SK-N-MC (cell line): ENCODE data around the gene DGKB.

Source experiments
- DNase-seq: peaks from one replicate; pipeline ENCODE4 v3.0.0-alpha.2; 2011; ENCODE audit warnings: low read depth, low spot score
- H3K27ac ChIP-seq: fragments of 200-600 bp; sonication (generic); 2 replicates; pipeline ENCODE4 v1.5.1; 2016; ENCODE audit warnings: mixed run types
- H3K36me3 ChIP-seq: fragments of 200-600 bp; sonication (generic); 2 replicates; pipeline ENCODE4 v1.6.1; 2017; ENCODE audit warnings: antibody characterized with exemption, low read length, mixed read lengths; ENCODE audit not compliant: insufficient read depth
- H3K4me3 ChIP-seq: fragments of 200-600 bp; sonication (generic); 2 replicates; pipeline ENCODE4 v1.5.1; 2016
- H3K9ac ChIP-seq: fragments of 200-600 bp; sonication (generic); 2 replicates; pipeline ENCODE4 v1.8.0; 2017; ENCODE audit warnings: mixed run types, mixed read lengths; ENCODE audit not compliant: insufficient read length
- H3K9me3 ChIP-seq: fragments of 200-600 bp; sonication (generic); 2 replicates; pipeline ENCODE4 v1.6.1; 2017; ENCODE audit warnings: low read depth, mild to moderate bottlenecking, antibody characterized with exemption, low read length, moderate library complexity, mixed read lengths
- EZH2 ChIP-seq: fragments of 200-600 bp; sonication (generic); IDR thresholded peaks from one replicate; pipeline ENCODE4 v1.6.1; 2017; ENCODE audit warnings: antibody characterized with exemption
- FOXP2 ChIP-seq: optimal IDR thresholded peaks from 2 replicates; pipeline ENCODE3; 2011; ENCODE audit warnings: mild to moderate bottlenecking, moderate library complexity; ENCODE audit not compliant: insufficient read depth; ENCODE audit errors: extremely low read length, control extremely low read depth
- POLR2AphosphoS5 ChIP-seq: IDR thresholded peaks from 2 replicates; pipeline ENCODE4 v1.6.1; 2012; ENCODE audit warnings: mild to moderate bottlenecking, low read depth, low read length, borderline replicate concordance

The DGKB gene

GRCh38 chr7:14156436-14156835 lies 746.1 kb downstream of the DGKB start:
- TF ChIP-seq FOXP2 (no peak), POLR2AphosphoS5 (no peak)
- no peak overlapping the region for H3K9ac ChIP-seq
- no peaks in the 10 kb centered on the region for H3K36me3 ChIP-seq
- no peak overlapping the region for H3K27ac ChIP-seq
- DNase-seq: no peak
- no peaks in the 10 kb centered on the region for H3K9me3 ChIP-seq
- no peak overlapping the region for H3K4me3 ChIP-seq

- Histone ChIP-seq H3K27ac (no peak overlapping the region), H3K9me3 (no peaks in the 10 kb centered on the region), H3K4me3 (no peak overlapping the region), H3K36me3 (no peaks in the 10 kb centered on the region), H3K9ac (no peak overlapping the region)
- TF ChIP-seq FOXP2 (no peak), EZH2 (no peak), POLR2AphosphoS5 (no peak)
- no peak for DNase-seq
Observed at GRCh38 chr7:14148974-14149373, 753.6 kb downstream of the DGKB start.

- H3K9ac ChIP-seq: no peak overlapping the region
- H3K9me3 ChIP-seq: no peaks in the 10 kb centered on the region
- no peak for TF ChIP-seq FOXP2
- TF ChIP-seq POLR2AphosphoS5: no peak
- no peak for TF ChIP-seq EZH2
Observed at GRCh38 chr7:14147532-14147931, 755.0 kb downstream of the DGKB start.

GRCh38 chr7:14144538-14144937 lies 758.0 kb downstream of the DGKB start:
- H3K27ac ChIP-seq: no peak overlapping the region

More at GRCh38 chr7:14147532-14147931, 755.0 kb downstream of the DGKB start:
- Histone ChIP-seq H3K27ac (no peak overlapping the region), H3K36me3 (no peaks in the 10 kb centered on the region), H3K4me3 (no peak overlapping the region)
- DNase-seq: no peak

GRCh38 chr7:14144109-14144508 lies 758.4 kb downstream of the DGKB start:
- no peak overlapping the region for H3K4me3 ChIP-seq
- H3K9me3 ChIP-seq: no peaks in the 10 kb centered on the region
- no peaks in the 10 kb centered on the region for H3K36me3 ChIP-seq
- no peak for DNase-seq
- TF ChIP-seq POLR2AphosphoS5 (no peak), FOXP2 (no peak), EZH2 (no peak)
- no peak overlapping the region for H3K9ac ChIP-seq
- no peak overlapping the region for H3K27ac ChIP-seq

More at GRCh38 chr7:14144538-14144937, 758.0 kb downstream of the DGKB start:
- no peak for DNase-seq
- Histone ChIP-seq H3K9me3 (no peaks in the 10 kb centered on the region), H3K9ac (no peak overlapping the region), H3K36me3 (no peaks in the 10 kb centered on the region), H3K4me3 (no peak overlapping the region)
- TF ChIP-seq POLR2AphosphoS5: no peak
- no peak for TF ChIP-seq FOXP2
- TF ChIP-seq EZH2: no peak

- Histone ChIP-seq H3K9me3 (no peaks in the 10 kb centered on the region), H3K9ac (no peak overlapping the region), H3K36me3 (no peaks in the 10 kb centered on the region), H3K27ac (no peak overlapping the region), H3K4me3 (no peak overlapping the region)
- TF ChIP-seq POLR2AphosphoS5: no peak
- no peak for TF ChIP-seq EZH2
- TF ChIP-seq FOXP2: no peak
- DNase-seq: no peak
Observed at GRCh38 chr7:14137676-14138075, 764.9 kb downstream of the DGKB start.

GRCh38 chr7:14133752-14134151 lies 768.8 kb downstream of the DGKB start:
- DNase-seq: no peak
- Histone ChIP-seq H3K9ac (no peak overlapping the region), H3K36me3 (no peaks in the 10 kb centered on the region), H3K9me3 (no peaks in the 10 kb centered on the region), H3K4me3 (no peak overlapping the region), H3K27ac (no peak overlapping the region)
- no peak for TF ChIP-seq FOXP2
- TF ChIP-seq POLR2AphosphoS5: no peak
- no peak for TF ChIP-seq EZH2

- Histone ChIP-seq H3K27ac (peak overlapping the region; percentile 90; the same call in 1 of the 2 replicates), H3K9me3 (no peaks in the 10 kb centered on the region), H3K36me3 (no peaks in the 10 kb centered on the region), H3K4me3 (no peak overlapping the region), H3K9ac (no peak overlapping the region)
- TF ChIP-seq EZH2: no peak
- TF ChIP-seq FOXP2: no peak
- no peak for TF ChIP-seq POLR2AphosphoS5
- no peak for DNase-seq
Observed at GRCh38 chr7:14125998-14126397, 776.6 kb downstream of the DGKB start.

GRCh38 chr7:14124716-14125115 lies 777.8 kb downstream of the DGKB start:
- H3K36me3 ChIP-seq: no peaks in the 10 kb centered on the region
- H3K9me3 ChIP-seq: no peaks in the 10 kb centered on the region
- TF ChIP-seq FOXP2: no peak
- TF ChIP-seq POLR2AphosphoS5: no peak
- no peak for TF ChIP-seq EZH2
- H3K27ac ChIP-seq: peak overlapping the region; percentile 90
- no peak for DNase-seq
- peak overlapping the region; percentile 44 for H3K4me3 ChIP-seq
- no peak overlapping the region for H3K9ac ChIP-seq
